ENCODE results near the gene BNIPL. TPM values are rescaled to one million over a fixed set of nuclear protein-coding genes. Genes with fewer than 3 reads are reported as not detected.

BNIPL gene
- total and polyA plus RNA-seq, 2 of the 13 experiments (the other 11 are each of a cell fraction or from before 2014, with no cell fraction given) = 0.40 to 1.1 TPM

GRCh38 chr1:151058692-151059091, 22.3 kb downstream of the BNIPL start:
- POLR2A ChIA-PET = interaction anchor here (0.7 to 3.6 kb wide), 5 partner anchors 9 to 46 kb away, joined by 3 to 23 read pairs (median 4); partner anchors contain the start of gene C1orf56
- ATAC-seq = peak; percentile 44
- Histone ChIP-seq H3K9me3 (ENCODE audit: low read length) (no peaks in the 10 kb centered on the region), H3K4me2 (ENCODE audit: low read depth, low read length) (peak overlapping the region; percentile 74), H3K4me1 (ENCODE audit: insufficient read depth, low read length) (peaks cover 50% of the 10 kb centered on the region), H3K36me3 (replicated peaks in 1 of 2; ENCODE audit: control insufficient read depth in 1 of 2, insufficient read depth in 2 of 2, low read length in 2 of 2) (peaks cover 13 to 27% of the 10 kb centered on the region in 2 experiments), H3K9ac (ENCODE audit: insufficient read depth, low read depth, low read length) (peak overlapping the region; percentile 82), H3K4me3 (replicated peaks in 1 of 3; ENCODE audit: insufficient read depth in 1 of 3, low read depth in 2 of 3, low read length in 3 of 3) (peak overlapping the region; percentile 83 to 96 (median 88)), H4K20me1 (ENCODE audit: insufficient read depth, low read length) (no peaks in the 10 kb centered on the region), H2AFZ (ENCODE audit: low read length) (no peak overlapping the region), H3K79me2 (ENCODE audit: insufficient read depth, low read length) (peaks cover 19% of the 10 kb centered on the region), H3K27me3 (ENCODE audit: control insufficient read depth in 1 of 2, insufficient read depth in 2 of 2, low read length in 2 of 2) (0 out of 5 replicates have a peak, but pooled peaks cover 0 to 3% of the 10 kb centered on the region in 2 experiments), H3K27ac (ENCODE audit: extremely low read length, insufficient read depth, low read length) (peak overlapping the region; percentile 56)
- DNase-seq (ENCODE audit: low spot score) = no peak
- in situ Hi-C loops (cut with HindIII; ENCODE audit: extremely low pct_ligation_motif_present, low pct_unique_long_range_greater_than_20kb) (no loop called here), intact Hi-C loops (cut with micrococcal nuclease; ENCODE audit: unreplicated experiment) (loop anchor here (2.0 kb wide), 1 partner anchor 46 kb away; no protein-coding TSS in a partner anchor)
- 2% methylated on average over 6 of the region's 10 CpGs for WGBS (ENCODE audit: low lambda C conversion rate)
- CTCF ChIA-PET (ENCODE audit: low intra/inter-chr PET ratio, low total read pairs) = no interaction called here
- TF ChIP-seq HNF1B (CRISPR knock-in tag; IDR thresholded peaks at IDR 0.05) = no peak
- TF ChIP-seq ZNF224 (CRISPR knock-in tag; IDR thresholded peaks at IDR 0.05) = no peak
- no peak for TF ChIP-seq REPIN1 (CRISPR knock-in tag; IDR thresholded peaks at IDR 0.05; ENCODE audit: borderline replicate concordance, low read depth)
- TF ChIP-seq ZNF510 (CRISPR knock-in tag; IDR thresholded peaks at IDR 0.05; ENCODE audit: low read depth) = no peak
- no peak for TF ChIP-seq ZFY (CRISPR knock-in tag; IDR thresholded peaks at IDR 0.05)
- TSS peak; percentile 65 for BruUV-seq (replicated peaks)
- FAIRE-seq = no peak
